ENCODE data around the gene MANEAL.

Gene MANEAL

GRCh38 chr1:37793773-37794371, at the start of gene MANEAL:
Gene MANEAL, plus strand, starts transcription at chr1:37793847. Its CDS starts 336 bp downstream, at chr1:37794183.
- Histone ChIP-seq H3K4me1 (ENCODE audit: control insufficient read depth in 1 of 2, insufficient read depth in 1 of 2, low read depth in 1 of 2, low read length in 1 of 2) (peaks cover 0 to 6% of the 10 kb centered on the region in 2 experiments), H3K36me3 (no peaks in the 10 kb centered on the region), H3K27ac (no peak within 1 kb of the TSS), H3K9me3 (no peaks in the 10 kb centered on the region), H3K4me3 (ENCODE audit: low read depth in 1 of 2, low read length in 1 of 2) (no peak within 1 kb of the TSS), H3K27me3 (peaks cover 84% of the 10 kb centered on the region)
- TF ChIP-seq CTCF (IDR thresholded peaks at IDR 0.05) = no peak

- no peak for TF ChIP-seq CTCF (IDR thresholded peaks at IDR 0.05)
- no peaks in the 10 kb centered on the region for H3K9me3 ChIP-seq
- no peaks in the 10 kb centered on the region for H3K4me1 ChIP-seq (ENCODE audit: control insufficient read depth in 1 of 2, insufficient read depth in 1 of 2, low read depth in 1 of 2, low read length in 1 of 2)
- no peak overlapping the region for H3K27ac ChIP-seq
- H3K36me3 ChIP-seq = no peaks in the 10 kb centered on the region
- peaks cover 80% of the 10 kb centered on the region for H3K27me3 ChIP-seq
- no peak overlapping the region for H3K4me3 ChIP-seq (ENCODE audit: low read depth in 1 of 2, low read length in 1 of 2)
These were observed 46.8 kb upstream of the MANEAL start for GRCh38 chr1:37746806-37747205.

- Histone ChIP-seq H3K36me3 (no peaks in the 10 kb centered on the region), H3K27ac (no peak overlapping the region), H3K27me3 (peaks cover 80% of the 10 kb centered on the region), H3K4me1 (ENCODE audit: control insufficient read depth in 1 of 2, insufficient read depth in 1 of 2, low read depth in 1 of 2, low read length in 1 of 2) (peaks cover 0 to 3% of the 10 kb centered on the region in 2 experiments), H3K4me3 (ENCODE audit: low read depth in 1 of 2, low read length in 1 of 2) (no peak overlapping the region), H3K9me3 (no peaks in the 10 kb centered on the region)
- no peak for TF ChIP-seq CTCF (IDR thresholded peaks at IDR 0.05)
These were observed 45.1 kb upstream of the MANEAL start for GRCh38 chr1:37748565-37748964.

- no peak for TF ChIP-seq CTCF (IDR thresholded peaks at IDR 0.05)
- Histone ChIP-seq H3K27ac (no peak overlapping the region), H3K36me3 (no peaks in the 10 kb centered on the region), H3K27me3 (peaks cover 100% of the 10 kb centered on the region), H3K4me1 (ENCODE audit: control insufficient read depth in 1 of 2, insufficient read depth in 1 of 2, low read depth in 1 of 2, low read length in 1 of 2) (peaks cover 0 to 3% of the 10 kb centered on the region in 2 experiments), H3K4me3 (ENCODE audit: low read depth in 1 of 2, low read length in 1 of 2) (no peak overlapping the region), H3K9me3 (no peaks in the 10 kb centered on the region)
These were observed 41.4 kb upstream of the MANEAL start for GRCh38 chr1:37752213-37752582.

- H3K27ac ChIP-seq = no peak overlapping the region
- H3K4me3 ChIP-seq (ENCODE audit: low read depth in 1 of 2, low read length in 1 of 2) = no peak overlapping the region
- H3K9me3 ChIP-seq = no peaks in the 10 kb centered on the region
- no peaks in the 10 kb centered on the region for H3K36me3 ChIP-seq
- H3K27me3 ChIP-seq = peaks cover 100% of the 10 kb centered on the region
- H3K4me1 ChIP-seq (ENCODE audit: control insufficient read depth in 1 of 2, insufficient read depth in 1 of 2, low read depth in 1 of 2, low read length in 1 of 2) = peaks cover 0 to 3% of the 10 kb centered on the region in 2 experiments
- TF ChIP-seq CTCF (IDR thresholded peaks at IDR 0.05) = no peak
These were observed 40.8 kb upstream of the MANEAL start for GRCh38 chr1:37752583-37753471.
